Activated B cell treated with CpG ODN at 0.5 μM for 24 hours (primary cell): ENCODE results near the gene CRKL. TPM values are rescaled to one million over a fixed set of nuclear protein-coding genes. Genes with fewer than 3 reads are reported as not detected.
A peak's percentile ranks its signal among the peaks of the same experiment; 100 is the strongest.

Experiments used
- ATAC-seq: fragments of 200-7000 bp; cut with Tn5 transposase; one replicate; pipeline ENCODE4 v1.10.0; 2021; ENCODE audit warnings: low read depth, mild to moderate bottlenecking, moderate library complexity
- CTCF ChIA-PET: fragments of 350-600 bp; sonication (Branson Sonifier 250); formaldehyde crosslinking; loops from one replicate; lab custom pipeline; 2021; ENCODE audit warnings: antibody characterized with exemption; lab: Charles Lee
- POLR2A ChIA-PET: fragments of 350-600 bp; sonication (Branson Sonifier 250); formaldehyde crosslinking; loops from one replicate; lab custom pipeline; 2021; ENCODE audit warnings: antibody characterized with exemption; lab: Charles Lee
- DNase-seq: peaks from one replicate; pipeline ENCODE4 v3.0.0; 2022
- H3K27ac Mint-ChIP-seq: one replicate; pipeline ENCODE4 v1.8.0; 2020; ENCODE audit warnings: mixed read lengths
- H3K27me3 Mint-ChIP-seq: one replicate; pipeline ENCODE4 v1.8.0; 2021; ENCODE audit warnings: mixed read lengths
- H3K36me3 Mint-ChIP-seq: one replicate; pipeline ENCODE4 v1.8.0; 2021; ENCODE audit warnings: low read depth, mixed read lengths
- H3K4me1 Mint-ChIP-seq: one replicate; pipeline ENCODE4 v1.8.0; 2021; ENCODE audit warnings: mixed read lengths
- H3K4me3 Mint-ChIP-seq: one replicate; pipeline ENCODE4 v1.8.0; 2020; ENCODE audit warnings: mild to moderate bottlenecking, mixed read lengths
- H3K9me3 Mint-ChIP-seq: one replicate; pipeline ENCODE4 v1.8.0; 2020; ENCODE audit warnings: mixed read lengths
- intact Hi-C: fragments of 100-400 bp; cut with micrococcal nuclease; formaldehyde crosslinking; loops from one replicate; pipeline ENCODE4 v1.15.1; 2024
- total RNA-seq: library from RNA; stranded (reverse); gene quantifications from 2 replicates; pipeline ENCODE4 v1.2.3, GENCODE V29; 2022
- TF ChIP-seq, protein P1 (sequence below): fragments of 200-600 bp; IDR thresholded peaks from one replicate; pipeline ENCODE4 v1.8.0; 2022; ENCODE audit warnings: antibody characterized with exemption, mild to moderate bottlenecking

CRKL gene
- total RNA-seq, 1 donor from 2014 or later, result 55.7 TPM

DNA sequence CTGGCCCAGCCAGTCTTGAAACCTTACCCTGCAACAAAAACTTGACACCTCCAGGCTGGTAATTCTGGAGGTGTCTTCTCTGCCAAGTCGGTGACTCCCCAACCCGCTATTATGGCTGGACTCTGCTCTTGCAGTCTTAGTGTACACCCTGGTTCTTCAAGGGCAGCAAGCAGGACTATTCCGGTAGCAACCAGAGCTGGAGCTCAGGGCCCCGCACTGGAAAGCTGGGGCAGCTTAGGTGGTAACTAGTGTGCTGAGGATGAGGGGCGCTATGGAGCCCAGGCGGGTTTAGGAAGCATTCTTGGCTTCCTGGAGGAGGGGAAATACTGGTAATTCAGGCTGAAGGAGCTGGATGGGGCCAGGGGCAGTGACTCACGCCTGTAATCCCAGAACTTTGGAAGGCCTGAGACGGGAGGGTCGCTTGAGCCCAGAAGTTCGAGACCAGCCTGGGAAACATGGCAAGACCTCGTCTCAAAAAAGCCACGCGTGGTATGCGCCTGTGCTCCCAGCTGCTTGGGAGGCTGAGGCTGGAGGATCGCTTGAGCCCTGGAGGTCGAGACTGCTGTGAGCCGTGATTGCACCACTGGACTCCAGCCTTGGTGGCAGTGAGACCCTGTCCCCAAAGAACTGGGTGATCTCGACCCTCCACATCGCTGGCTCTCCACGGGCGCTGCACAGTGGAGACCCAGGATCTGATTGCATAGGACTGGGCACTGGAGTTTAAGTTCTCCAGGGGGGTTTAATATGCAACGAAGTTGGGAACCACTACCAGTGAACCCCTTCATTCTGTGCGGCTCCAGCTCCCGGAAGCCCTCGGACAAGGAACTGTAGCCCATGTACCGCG is 39.3 kb downstream of the CRKL start:
- H3K4me3 Mint-ChIP-seq, result peak overlapping the region; percentile 65
- H3K27me3 Mint-ChIP-seq, result peaks cover 6% of the 10 kb centered on the region
- POLR2A ChIA-PET, result interaction anchor here (0.6 to 0.7 kb wide), 3 partner anchors 21 to 606 kb away, joined by 3 to 7 read pairs (median 4); no protein-coding TSS in a partner anchor
- H3K36me3 Mint-ChIP-seq, result peaks cover 28% of the 10 kb centered on the region
- intact Hi-C loops, result loop anchor here (5.0 to 10.0 kb wide), 2 partner anchors 39 to 72 kb away; partner anchors contain the start of gene CRKL
- DNase-seq (no peak), ATAC-seq (peak; percentile 3)
- TF ChIP-seq, protein P1, sequence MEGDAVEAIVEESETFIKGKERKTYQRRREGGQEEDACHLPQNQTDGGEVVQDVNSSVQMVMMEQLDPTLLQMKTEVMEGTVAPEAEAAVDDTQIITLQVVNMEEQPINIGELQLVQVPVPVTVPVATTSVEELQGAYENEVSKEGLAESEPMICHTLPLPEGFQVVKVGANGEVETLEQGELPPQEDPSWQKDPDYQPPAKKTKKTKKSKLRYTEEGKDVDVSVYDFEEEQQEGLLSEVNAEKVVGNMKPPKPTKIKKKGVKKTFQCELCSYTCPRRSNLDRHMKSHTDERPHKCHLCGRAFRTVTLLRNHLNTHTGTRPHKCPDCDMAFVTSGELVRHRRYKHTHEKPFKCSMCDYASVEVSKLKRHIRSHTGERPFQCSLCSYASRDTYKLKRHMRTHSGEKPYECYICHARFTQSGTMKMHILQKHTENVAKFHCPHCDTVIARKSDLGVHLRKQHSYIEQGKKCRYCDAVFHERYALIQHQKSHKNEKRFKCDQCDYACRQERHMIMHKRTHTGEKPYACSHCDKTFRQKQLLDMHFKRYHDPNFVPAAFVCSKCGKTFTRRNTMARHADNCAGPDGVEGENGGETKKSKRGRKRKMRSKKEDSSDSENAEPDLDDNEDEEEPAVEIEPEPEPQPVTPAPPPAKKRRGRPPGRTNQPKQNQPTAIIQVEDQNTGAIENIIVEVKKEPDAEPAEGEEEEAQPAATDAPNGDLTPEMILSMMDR, result no peak
- no peak overlapping the region for H3K27ac Mint-ChIP-seq
- CTCF ChIA-PET, result no interaction called here
- peaks cover 12% of the 10 kb centered on the region for H3K4me1 Mint-ChIP-seq
- H3K9me3 Mint-ChIP-seq, result no peaks in the 10 kb centered on the region

DNA sequence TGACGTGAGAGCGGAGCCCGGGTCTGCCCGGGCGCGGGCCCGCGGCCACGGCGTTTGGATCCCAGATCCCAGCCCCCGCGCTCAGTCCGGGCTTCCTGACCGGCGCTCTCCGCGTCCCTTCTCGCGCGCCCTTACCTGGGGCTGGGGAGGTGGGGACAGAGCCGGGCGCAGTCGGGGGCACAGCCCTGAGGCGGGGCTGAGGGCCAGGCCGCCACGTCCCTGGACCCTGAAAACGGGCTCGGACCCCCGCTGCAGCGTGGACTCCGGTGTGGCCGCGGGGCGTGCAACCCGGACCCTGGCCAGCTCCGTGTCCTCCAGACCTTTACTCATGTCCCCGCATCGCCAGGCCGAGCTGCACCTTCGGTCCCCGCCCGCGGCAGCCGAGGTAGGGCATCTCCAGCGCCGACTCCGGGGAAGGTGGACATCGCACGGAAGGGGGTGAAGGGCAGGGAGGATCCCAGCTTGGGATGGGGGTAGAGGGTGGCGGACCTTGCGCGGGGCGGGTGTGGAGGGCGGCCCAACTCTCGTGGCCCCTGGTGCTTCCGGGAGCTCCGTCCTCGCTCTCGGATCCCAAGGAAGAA is 40.0 kb downstream of the CRKL start:
- Mint-ChIP-seq H3K27ac (no peak overlapping the region), H3K36me3 (peaks cover 21% of the 10 kb centered on the region), H3K27me3 (peaks cover 6% of the 10 kb centered on the region), H3K9me3 (no peaks in the 10 kb centered on the region), H3K4me1 (peaks cover 18% of the 10 kb centered on the region), H3K4me3 (peak overlapping the region; percentile 83)
- ChIA-PET CTCF (no interaction called here), POLR2A (interaction anchor here (0.6 kb wide), 2 partner anchors 21 to 539 kb away, joined by 4 to 7 read pairs; no protein-coding TSS in a partner anchor)
- ATAC-seq (peak; percentile 6), DNase-seq (no peak)
- TF ChIP-seq, protein P1, result no peak
- intact Hi-C loops, result loop anchor here (5.0 to 10.0 kb wide), 2 partner anchors 40 to 72 kb away; partner anchors contain the start of gene CRKL

DNA sequence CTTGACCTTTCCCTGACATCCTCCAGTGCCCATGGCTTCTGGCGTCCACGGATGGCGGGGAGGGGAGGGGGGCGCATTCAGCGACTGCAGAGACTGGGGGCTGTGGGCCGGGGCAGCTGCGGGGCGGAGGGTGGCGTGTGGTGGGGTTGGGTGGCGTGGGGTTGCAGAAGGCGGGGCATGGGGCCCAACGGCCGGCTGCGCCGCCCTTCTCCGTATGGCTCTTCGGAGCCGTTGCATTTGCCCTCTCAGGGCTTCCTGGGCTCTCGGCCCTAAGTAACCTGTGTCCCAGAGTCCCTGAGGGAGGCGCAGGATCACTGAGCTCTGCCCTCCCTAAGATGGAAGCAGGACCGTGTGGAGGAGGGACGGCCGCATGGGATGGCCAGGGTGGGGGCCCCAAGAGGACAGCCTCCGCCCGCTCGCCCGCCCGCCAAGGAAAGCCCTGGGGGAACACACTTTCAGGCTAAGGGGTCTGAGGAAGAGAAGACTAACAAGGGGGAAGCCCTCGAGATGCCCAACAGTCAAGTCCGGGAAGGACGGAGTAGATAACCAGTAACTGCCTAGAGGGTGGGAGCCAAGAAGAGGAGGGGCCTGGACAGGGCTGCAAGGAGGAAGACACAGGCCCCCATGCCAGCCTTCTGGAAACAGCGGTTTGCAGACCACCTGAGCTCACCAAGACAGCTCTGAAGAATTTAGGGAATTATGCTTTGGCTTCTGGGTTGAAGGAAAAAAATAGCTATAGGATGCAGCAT is 40.6 kb downstream of the CRKL start:
- Mint-ChIP-seq H3K36me3 (peaks cover 14% of the 10 kb centered on the region), H3K9me3 (no peaks in the 10 kb centered on the region), H3K4me1 (peaks cover 18% of the 10 kb centered on the region), H3K27me3 (peaks cover 6% of the 10 kb centered on the region), H3K4me3 (peak overlapping the region; percentile 83), H3K27ac (no peak overlapping the region)
- DNase-seq (no peak), ATAC-seq (peak; percentile 59)
- ChIA-PET POLR2A (interaction anchor here (0.6 kb wide), 2 partner anchors 323 to 540 kb away, joined by 4 to 11 read pairs; no protein-coding TSS in a partner anchor), CTCF (no interaction called here)
- intact Hi-C loops, result loop anchor here (5.0 to 10.0 kb wide), 2 partner anchors 41 to 73 kb away; partner anchors contain the start of gene CRKL
- TF ChIP-seq, protein P1, result no peak

DNA sequence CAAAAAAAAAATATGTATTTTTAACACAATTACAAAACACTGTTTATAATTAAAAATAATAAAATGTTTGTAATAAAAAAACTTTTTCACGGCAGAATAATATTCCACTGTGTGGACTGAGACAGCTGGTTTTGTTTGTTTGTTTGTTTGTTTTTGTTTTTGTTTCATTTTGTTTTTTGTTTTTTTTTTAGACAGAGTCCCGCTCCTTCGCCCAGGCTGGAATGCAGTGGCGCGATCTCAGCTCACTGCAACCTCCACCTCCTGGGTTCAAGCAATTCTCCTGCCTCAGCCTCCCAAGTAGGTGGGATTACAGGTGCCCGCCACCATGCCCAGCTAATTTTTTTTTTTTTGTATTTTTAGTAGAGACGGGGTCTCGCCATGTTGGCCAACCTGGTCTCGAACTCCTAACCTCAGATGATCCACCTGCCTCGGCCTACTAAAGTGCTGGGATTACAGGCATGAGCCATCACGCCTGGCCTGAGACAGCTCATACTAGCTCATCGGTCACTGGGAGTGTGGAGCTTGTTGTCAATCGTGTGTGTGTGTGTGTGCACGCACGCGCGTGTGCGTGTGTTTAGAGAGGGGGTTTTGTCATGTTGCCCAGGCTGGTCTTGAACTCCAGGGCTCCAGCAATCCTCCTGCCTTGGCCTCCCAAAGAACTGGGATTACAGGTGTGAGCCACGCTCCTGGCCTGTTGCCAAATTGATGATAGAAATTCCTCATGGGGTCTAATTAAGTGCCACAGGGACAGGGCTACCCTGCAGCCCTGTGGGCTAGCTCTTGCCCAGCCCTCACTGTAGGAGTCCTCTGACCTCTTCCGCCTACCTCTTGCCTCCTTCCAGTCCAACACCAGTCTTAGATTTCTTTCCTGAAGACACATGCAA is 42.6 kb downstream of the CRKL start:
- ChIA-PET CTCF (no interaction called here), POLR2A (interaction anchor here (0.6 to 0.7 kb wide), 2 partner anchors 9 to 459 kb away, joined by 3 to 4 read pairs; no protein-coding TSS in a partner anchor)
- DNase-seq (no peak), ATAC-seq (no peak)
- no peak overlapping the region for H3K4me3 Mint-ChIP-seq
- H3K9me3 Mint-ChIP-seq, result no peaks in the 10 kb centered on the region
- H3K27me3 Mint-ChIP-seq, result peaks cover 6% of the 10 kb centered on the region
- TF ChIP-seq, protein P1, result no peak
- H3K27ac Mint-ChIP-seq, result no peak overlapping the region
- intact Hi-C loops, result loop anchor here (5.0 to 10.0 kb wide), 2 partner anchors 43 to 75 kb away; partner anchors contain the start of gene CRKL
- H3K4me1 Mint-ChIP-seq, result peaks cover 29% of the 10 kb centered on the region
- H3K36me3 Mint-ChIP-seq, result no peaks in the 10 kb centered on the region
